ENCODE results near the gene ZBTB5. TPM values are rescaled to one million over a fixed set of nuclear protein-coding genes. Genes with fewer than 3 reads are reported as not detected.

Gene ZBTB5
- total and polyA plus RNA-seq, 2 of the 8 experiments (the other 6 are each of a cell fraction or from before 2014, with no cell fraction given) = 13.3 to 14.5 TPM

- H3K4me2 ChIP-seq (ENCODE audit: insufficient read depth in 1 of 2, low read depth in 2 of 2, low read length in 2 of 2) = peak overlapping the region; percentile 72 to 80
- H3K9me3 ChIP-seq (ENCODE audit: insufficient read depth in 2 of 2, low read depth in 1 of 2, low read length in 1 of 2) = no peaks in the 10 kb centered on the region
- no peaks in the 10 kb centered on the region for H3K27me3 ChIP-seq (replicated peaks in 1 of 4; ENCODE audit: control insufficient read depth in 3 of 4, extremely low read depth in 1 of 4, insufficient read depth in 3 of 4, low read length in 3 of 4)
- H2AFZ ChIP-seq (ENCODE audit: low read length) = peak overlapping the region; percentile 22; the same call in 1 of the 2 replicates
- H3K27ac ChIP-seq (ENCODE audit: low read depth, low read length) = 0 out of 2 replicates have a peak overlapping the region, but pooled peaks have one; percentile 68
- H3K79me2 ChIP-seq (ENCODE audit: control insufficient read depth in 1 of 2, insufficient read depth in 2 of 2, low read length in 2 of 2) = peaks cover 0 to 18% of the 10 kb centered on the region in 2 experiments; a peak in 2 of 4 replicates
- 81% methylated on average over 8 of the region's 8 CpGs; no CpG with 5 or more reads in 1 of the 2 experiments for WGBS, 2 experiments (ENCODE audit: extremely low coverage in 1 of 2, insufficient coverage in 1 of 2, insufficient read length in 1 of 2, insufficient replicate concordance in 2 of 2, low coverage in 1 of 2, low lambda C conversion rate in 2 of 2, missing lambda C conversion rate in 1 of 2)
- H2BK12ac ChIP-seq (ENCODE audit: low read depth, low read length) = no peak overlapping the region
- H4K20me1 ChIP-seq (replicated peaks in 1 of 2; ENCODE audit: control insufficient read depth in 1 of 2, insufficient read depth in 2 of 2, low read length in 2 of 2) = peaks cover 7% of the 10 kb centered on the region in 2 experiments
- H3K4ac ChIP-seq (replicated peaks; ENCODE audit: insufficient read length, low read depth, low read length) = no peak overlapping the region
- H2BK20ac ChIP-seq (ENCODE audit: low read length) = no peak overlapping the region
- H4K91ac ChIP-seq (replicated peaks; ENCODE audit: insufficient read length, low read length) = no peak overlapping the region
- FAIRE-seq = no peak
- peaks cover 2 to 15% (median 8%) of the 10 kb centered on the region in 4 experiments for H3K4me1 ChIP-seq (replicated peaks in 1 of 4; ENCODE audit: control insufficient read depth in 3 of 4, insufficient read depth in 4 of 4, low read length in 3 of 4)
- POLR2A ChIA-PET (ENCODE audit: partially characterized antibody) = interaction anchor here (0.6 to 1.7 kb wide), 7 partner anchors 8 to 44 kb away, joined by 3 to 13 read pairs (median 8); partner anchors contain the start of gene ZBTB5
- H3K56ac ChIP-seq (replicated peaks; ENCODE audit: insufficient read length, low read depth, low read length) = no peak overlapping the region
- no peak overlapping the region for H2AK5ac ChIP-seq (ENCODE audit: low read depth, low read length)
- peak overlapping the region; percentile 63 for H3K14ac ChIP-seq (ENCODE audit: insufficient read length)
- H2BK5ac ChIP-seq (ENCODE audit: low read depth, low read length) = 0 out of 2 replicates have a peak overlapping the region, but pooled peaks have one; percentile 20
- no peak for DNase-seq (ENCODE audit: low read depth in 1 of 2, low spot score in 2 of 2)
- peak overlapping the region; percentile 76 to 97 (median 84); a peak in 6 of 8 replicates for H3K4me3 ChIP-seq (ENCODE audit: extremely low read depth in 1 of 4, insufficient read depth in 2 of 4, low read depth in 3 of 4, low read length in 4 of 4)
- peak overlapping the region; percentile 45; the same call in 1 of the 2 replicates for H4K8ac ChIP-seq (ENCODE audit: extremely low read depth, insufficient read depth, low read length)
- no peak overlapping the region; a peak in 2 of 7 replicates for H3K9ac ChIP-seq (replicated peaks in 1 of 4; ENCODE audit: extremely low read depth in 1 of 4, low read depth in 3 of 4, low read length in 3 of 4)
- CTCF ChIA-PET (ENCODE audit: partially characterized antibody) = interaction anchor here (0.5 to 2.1 kb wide), 4 partner anchors 8 to 21 kb away, joined by 3 to 10 read pairs (median 4); no protein-coding TSS in a partner anchor
- peaks cover 2% of the 10 kb centered on the region; the same call in 1 of the 2 replicates for H3K23me2 ChIP-seq (ENCODE audit: low read depth, low read length)
- peaks cover 4 to 17% (median 7%) of the 10 kb centered on the region in 4 experiments; a peak in 6 of 8 replicates for H3K36me3 ChIP-seq (ENCODE audit: control insufficient read depth in 2 of 4, insufficient read depth in 4 of 4, low read length in 3 of 4)
- H4K5ac ChIP-seq (ENCODE audit: insufficient read length, low read depth, low read length) = no peak overlapping the region
- H2BK120ac ChIP-seq (replicated peaks; ENCODE audit: low read depth, low read length) = no peak overlapping the region
- H3K79me1 ChIP-seq (ENCODE audit: low read depth, low read length) = peaks cover 19% of the 10 kb centered on the region
- no peak overlapping the region for H3K23ac ChIP-seq (ENCODE audit: insufficient read length)
- H2BK15ac ChIP-seq (ENCODE audit: low read length) = 0 out of 2 replicates have a peak overlapping the region, but pooled peaks have one; percentile 53
- H3K18ac ChIP-seq (ENCODE audit: extremely low read depth, low read length) = no peak overlapping the region
- no peak for TF ChIP-seq JUN (IDR thresholded peaks at IDR 0.05; ENCODE audit: low read depth, low read length)
- no peak for TF ChIP-seq ATF2 (IDR thresholded peaks at IDR 0.05; ENCODE audit: low read length)
- no peak for TF ChIP-seq CTCF (IDR thresholded peaks at IDR 0.05; ENCODE audit: control extremely low read depth in 1 of 3, insufficient read depth in 1 of 3, low read depth in 1 of 3, low read length in 3 of 3)
- no peak for TF ChIP-seq BCL11A (IDR thresholded peaks at IDR 0.05; ENCODE audit: low read depth in 2 of 2, low read length in 2 of 2)
- no peak for TF ChIP-seq KDM1A (IDR thresholded peaks at IDR 0.05; ENCODE audit: borderline replicate concordance, low read length)
- TF ChIP-seq MAFK (IDR thresholded peaks at IDR 0.05; ENCODE audit: low read depth, low read length) = no peak
- TF ChIP-seq USF2 (IDR thresholded peaks at IDR 0.05; ENCODE audit: low read length) = peak; percentile 63; the same call in 1 of the 2 replicates
Observed at GRCh38 chr9:37421914-37422288, 43.3 kb downstream of the ZBTB5 start.

All from H1 (cell line).